GM12878 (cell line): Measurements from ENCODE around the gene SVIL. TPM values are rescaled to one million over a fixed set of nuclear protein-coding genes. Genes with fewer than 3 reads are reported as not detected.

Experiments
- ATAC-seq: fragments of 200-7000 bp; cut with Tn5 transposase; 3 replicates; pipeline ENCODE4 v1.9.1; 2020; ENCODE audit warnings: mild to moderate bottlenecking, moderate library complexity
- BruUV-seq: library from RNA; stranded (reverse); fragments of 400-500 nt; replicated peaks from 2 replicates; lab custom pipeline; 2021; lab: Mats Ljungman, UMichigan
- CTCF ChIA-PET: fragments of 300-600 bp; sonication (Branson Sonifier 250); formaldehyde crosslinking; extraction: SDS; loops from one replicate; lab custom pipeline; 2021; ENCODE audit warnings: inconsistent platforms; lab: Yijun Ruan, JAX
- POLR2A ChIA-PET: fragments of 350-600 bp; formaldehyde crosslinking; extraction: SDS; loops from one replicate; lab custom pipeline; 2021; ENCODE audit warnings: inconsistent platforms; lab: Charles Lee
- RAD21 ChIA-PET: fragments of 300-600 bp; sonication (Branson Sonifier 250); formaldehyde crosslinking; loops from one replicate; lab custom pipeline; 2023; ENCODE audit warnings: antibody characterized with exemption; ENCODE audit not compliant: unreplicated experiment; lab: Charles Lee
- SMC1A ChIA-PET: fragments of 300-600 bp; sonication (Branson Sonifier 250); formaldehyde crosslinking; loops from one replicate; lab custom pipeline; 2023; ENCODE audit not compliant: unreplicated experiment, uncharacterized antibody; lab: Charles Lee
- DNase-seq: peaks from one replicate; pipeline ENCODE4 v3.0.0-alpha.2; 2011; ENCODE audit warnings: low read depth, low spot score
- FAIRE-seq: peaks from 3 replicates; lab custom pipeline; 2011; peaks lifted over from hg19 to GRCh38; lab: Jason Lieb, UNC
- H2AFZ ChIP-seq: 2 replicates; pipeline ENCODE4 v1.6.0; 2011; ENCODE audit warnings: low read depth, low read length, control low read depth; ENCODE audit not compliant: control insufficient read depth
- H3K27ac ChIP-seq: 2 replicates; pipeline ENCODE4 v1.5.1; 2011; ENCODE audit warnings: control low read depth; ENCODE audit not compliant: control insufficient read depth, insufficient read depth
- H3K27me3 ChIP-seq, 2 experiments: replicated peaks in 1 of 2; 2 replicates each; pipeline versions ENCODE4 v1.6.0 to v1.6.1; 2011; ENCODE audit warnings: low read length in 1 of 2; ENCODE audit not compliant: control insufficient read depth in 2 of 2, insufficient read depth in 2 of 2
- H3K36me3 ChIP-seq, 2 experiments: 2 replicates each; pipeline ENCODE4 v1.5.1; 2011; ENCODE audit warnings: low read length in 1 of 2; ENCODE audit not compliant: control insufficient read depth in 2 of 2, insufficient read depth in 2 of 2
- H3K4me1 ChIP-seq: 2 replicates; pipeline ENCODE4 v1.6.1; 2011; ENCODE audit warnings: mild to moderate bottlenecking, low read length, moderate library complexity, mixed read lengths; ENCODE audit not compliant: control insufficient read depth, insufficient read depth
- H3K4me2 ChIP-seq: 2 replicates; pipeline ENCODE4 v1.6.0; 2011; ENCODE audit warnings: control low read depth; ENCODE audit not compliant: control insufficient read depth, insufficient read depth
- H3K4me3 ChIP-seq: fragments of 200-600 bp; sonication (generic); 2 replicates; pipeline ENCODE4 v1.5.1; 2016
- H3K79me2 ChIP-seq: 2 replicates; pipeline ENCODE4 v1.6.0; 2011; ENCODE audit warnings: low read length; ENCODE audit not compliant: control insufficient read depth, insufficient read depth
- H3K9ac ChIP-seq: 2 replicates; pipeline ENCODE4 v1.8.0; 2011; ENCODE audit warnings: low read length, control low read depth, mixed read lengths; ENCODE audit not compliant: control insufficient read depth, insufficient read depth
- H3K9me3 ChIP-seq: replicated peaks from 3 replicates; pipeline ENCODE4 v1.5.1; 2011; ENCODE audit warnings: mild to moderate bottlenecking, low read length; ENCODE audit not compliant: control insufficient read depth, insufficient read depth
- H4K20me1 ChIP-seq: 2 replicates; pipeline ENCODE4 v1.6.0; 2011; ENCODE audit not compliant: control insufficient read depth, insufficient read depth
- CHD2 ChIP-seq: IDR thresholded peaks from 2 replicates; pipeline ENCODE4 v1.6.1; 2011; ENCODE audit warnings: low read depth, low read length, improper control_type of control experiment, borderline replicate concordance
- GABPA ChIP-seq: IDR thresholded peaks from 2 replicates; pipeline ENCODE4 v1.6.1; 2014; ENCODE audit warnings: antibody characterized with exemption, low read depth, mild to moderate bottlenecking, inconsistent platforms
- HCFC1 ChIP-seq: fragments of 150-350 bp; IDR thresholded peaks from 2 replicates; pipeline ENCODE4 v1.6.1; 2014; ENCODE audit warnings: low read length
- MAX ChIP-seq: IDR thresholded peaks from 2 replicates; pipeline ENCODE4 v1.6.1; 2012; ENCODE audit warnings: low read depth, low read length, improper control_type of control experiment
- NBN ChIP-seq: fragments of 450-650 bp; IDR thresholded peaks from 2 replicates; pipeline ENCODE4 v1.6.1; 2016
- NFYB ChIP-seq: IDR thresholded peaks from 2 replicates; pipeline ENCODE4 v1.6.1; 2011; ENCODE audit warnings: low read depth, mild to moderate bottlenecking, low read length, improper control_type of control experiment, moderate library complexity; ENCODE audit not compliant: insufficient read depth
- SREBF2 ChIP-seq: IDR thresholded peaks from 2 replicates; pipeline ENCODE4 v1.6.1; 2012; ENCODE audit warnings: mild to moderate bottlenecking, low read length
- SUPT20H ChIP-seq: IDR thresholded peaks from 2 replicates; pipeline ENCODE4 v1.6.1; 2011; ENCODE audit warnings: low read depth, mild to moderate bottlenecking, low read length, moderate library complexity, borderline replicate concordance; ENCODE audit not compliant: control insufficient read depth
- whole genome bisulfite sequencing: methylation state at CpG from one replicate; pipeline ENCODE4 v1.1.6; 2016; ENCODE audit warnings: low lambda C conversion rate; ENCODE audit not compliant: insufficient replicate concordance, insufficient coverage; ENCODE audit errors: missing lambda C conversion rate; 5-methylcytosine and 5-hydroxymethylcytosine counted together
- in situ Hi-C: fragments of 300-500 bp; cut with MboI; formaldehyde crosslinking; loops from 9 replicates; pipeline ENCODE4 v1.14.3; 2018; ENCODE audit warnings: mixed read lengths
- intact Hi-C: fragments of 100-400 bp; cut with micrococcal nuclease; formaldehyde crosslinking; loops from one replicate; pipeline ENCODE4 v1.14.2; 2022; ENCODE audit not compliant: unreplicated experiment
- polyA plus RNA-seq, 11 experiments: library from polyadenylated mRNA; depleted of rRNA in 4 of 11; unstranded in 6 of 11; stranded (reverse) in 5 of 11; fragments of >200 nt; fragmentation: Nextera tagmentation in 4 of 11; fragmentation: Illumina TruSeq in 1 of 11; extraction: Ambion mirVana in 4 of 11; extraction: Trizol in 1 of 11; gene quantifications; 1 replicate in 1 of 11; 2 replicates in 10 of 11; pipeline versions ENCODE4 v1.2.1 to v1.2.3, GENCODE V29; 2011 to 2016; ENCODE audit warnings: inconsistent platforms in 2 of 11, missing spikeins in 2 of 11, low read depth in 1 of 11
- total RNA-seq, 4 experiments: library from RNA; depleted of rRNA in 3 of 4; stranded (reverse); fragments of >200 nt in 3 of 4; fragmentation: Illumina TruSeq in 1 of 4; extraction: Trizol in 1 of 4; gene quantifications; 2 replicates each; pipeline versions ENCODE4 v1.2.1 to v1.2.3, GENCODE V29; 2013 to 2021

SVIL gene
- total and polyA plus RNA-seq, 10 of the 15 experiments (the other 5 are each of a cell fraction or from before 2014, with no cell fraction given), result 0.22 to 1.9 (median 0.87) TPM

GRCh38 chr10:29479081-29479925 lies 155.5 kb downstream of the SVIL start:
- BruUV-seq, result no TSS peak
- Histone ChIP-seq H3K9me3 (no peaks in the 10 kb centered on the region), H2AFZ (no peak overlapping the region; the same call in 1 of the 2 replicates), H3K4me2 (no peak overlapping the region), H4K20me1 (no peaks in the 10 kb centered on the region), H3K27me3 (no peaks in the 10 kb centered on the region), H3K4me3 (no peak overlapping the region), H3K9ac (no peak overlapping the region), H3K27ac (no peak overlapping the region), H3K4me1 (no peaks in the 10 kb centered on the region), H3K36me3 (peaks cover 0 to 2% of the 10 kb centered on the region in 2 experiments; a peak in 1 of 4 replicates), H3K79me2 (no peaks in the 10 kb centered on the region)
- WGBS, result 53% methylated on average over 12 of the region's 12 CpGs
- DNase-seq, result no peak
- SMC1A ChIA-PET, result no interaction called here
- in situ Hi-C loops, result no loop called here
- TF ChIP-seq NBN, result no peak
- TF ChIP-seq HCFC1, result no peak
- TF ChIP-seq SREBF2, result no peak
- TF ChIP-seq GABPA, result no peak
- no peak for TF ChIP-seq MAX
- no peak for TF ChIP-seq NFYB
- no peak for TF ChIP-seq CHD2
- no peak for TF ChIP-seq SUPT20H
- peak; percentile 68 for ATAC-seq
- CTCF ChIA-PET, result interaction anchor here (0.7 to 1.6 kb wide), 5 partner anchors 8 to 419 kb away, joined by 3 to 5 read pairs (median 4); no protein-coding TSS in a partner anchor
- no peak for FAIRE-seq
- POLR2A ChIA-PET, result no interaction called here
- intact Hi-C loops, result no loop called here
- RAD21 ChIA-PET, result no interaction called here
